GM21367 (cell line): ENCODE data around the gene FAS.
A peak's percentile ranks its signal among the peaks of the same experiment; 100 is the strongest.

Experiments used
- ATAC-seq: cut with Tn5 transposase; IDR thresholded peaks from one replicate; pipeline ENCODE4 v1.9.1; 2021; ENCODE audit not compliant: unreplicated experiment

FAS gene

DNA sequence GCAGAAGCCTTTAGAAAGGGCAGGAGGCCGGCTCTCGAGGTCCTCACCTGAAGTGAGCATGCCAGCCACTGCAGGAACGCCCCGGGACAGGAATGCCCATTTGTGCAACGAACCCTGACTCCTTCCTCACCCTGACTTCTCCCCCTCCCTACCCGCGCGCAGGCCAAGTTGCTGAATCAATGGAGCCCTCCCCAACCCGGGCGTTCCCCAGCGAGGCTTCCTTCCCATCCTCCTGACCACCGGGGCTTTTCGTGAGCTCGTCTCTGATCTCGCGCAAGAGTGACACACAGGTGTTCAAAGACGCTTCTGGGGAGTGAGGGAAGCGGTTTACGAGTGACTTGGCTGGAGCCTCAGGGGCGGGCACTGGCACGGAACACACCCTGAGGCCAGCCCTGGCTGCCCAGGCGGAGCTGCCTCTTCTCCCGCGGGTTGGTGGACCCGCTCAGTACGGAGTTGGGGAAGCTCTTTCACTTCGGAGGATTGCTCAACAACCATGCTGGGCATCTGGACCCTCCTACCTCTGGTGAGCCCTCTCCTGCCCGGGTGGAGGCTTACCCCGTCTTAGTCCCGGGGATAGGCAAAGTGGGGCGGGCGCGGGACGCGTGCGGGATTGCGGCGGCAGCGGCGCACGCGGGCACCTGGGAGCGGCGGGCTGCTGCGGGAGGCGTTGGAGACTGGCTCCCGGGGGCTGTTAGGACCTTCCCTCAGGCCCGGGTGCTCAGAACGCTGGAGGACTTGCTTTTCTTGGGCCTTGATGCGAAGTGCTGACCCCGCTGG, at the start of gene FAS:
Gene FAS (plus strand): TSS at position 415 of the 777 bp plus-strand sequence. CDS start 79 bp downstream, at position 494.
- ATAC-seq, result peak; percentile 46

- ATAC-seq, result no peak
Measured at GRCh38 chr10:88941026-88941425, 49.6 kb upstream of the FAS start.

DNA sequence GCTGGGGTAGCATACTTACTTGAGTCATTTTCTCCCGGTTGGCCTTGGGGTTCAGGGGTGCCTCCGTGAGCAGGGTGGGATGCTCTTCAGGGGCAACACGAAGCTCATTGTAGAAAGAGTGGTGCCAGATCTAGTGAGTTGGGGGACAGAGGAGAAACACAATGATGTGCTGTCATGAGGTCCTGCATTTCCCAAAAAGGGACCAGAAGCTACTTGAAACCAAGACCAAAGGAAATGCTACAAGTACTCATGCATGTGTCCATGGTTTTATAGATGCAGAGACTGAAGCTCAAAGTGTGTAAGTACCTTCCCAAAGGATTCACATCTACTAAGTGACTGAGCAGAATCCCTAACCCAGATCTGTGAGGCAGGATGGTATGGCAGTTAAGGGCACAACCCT, 46.8 kb upstream of the FAS start:
- no peak for ATAC-seq

DNA sequence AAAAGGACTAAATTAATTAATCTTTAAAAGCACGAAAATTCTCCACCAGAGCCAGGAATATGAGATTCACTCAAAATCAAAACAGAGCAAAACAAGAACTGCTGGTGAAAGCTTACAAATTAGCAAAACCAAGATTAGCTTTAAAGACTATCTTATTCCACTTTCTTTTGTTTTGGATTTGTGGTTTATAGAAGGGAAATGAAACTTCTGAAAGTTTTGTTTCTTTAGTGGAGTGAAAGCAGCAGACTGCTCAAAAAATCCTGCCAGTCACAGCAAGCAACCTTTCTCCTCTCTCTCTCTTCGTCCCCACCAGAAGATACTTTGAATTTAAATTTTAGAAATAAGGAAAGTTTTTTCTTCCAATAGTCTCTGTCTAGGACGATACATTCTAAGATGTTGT, 45.8 kb upstream of the FAS start:
- ATAC-seq, result no peak

DNA sequence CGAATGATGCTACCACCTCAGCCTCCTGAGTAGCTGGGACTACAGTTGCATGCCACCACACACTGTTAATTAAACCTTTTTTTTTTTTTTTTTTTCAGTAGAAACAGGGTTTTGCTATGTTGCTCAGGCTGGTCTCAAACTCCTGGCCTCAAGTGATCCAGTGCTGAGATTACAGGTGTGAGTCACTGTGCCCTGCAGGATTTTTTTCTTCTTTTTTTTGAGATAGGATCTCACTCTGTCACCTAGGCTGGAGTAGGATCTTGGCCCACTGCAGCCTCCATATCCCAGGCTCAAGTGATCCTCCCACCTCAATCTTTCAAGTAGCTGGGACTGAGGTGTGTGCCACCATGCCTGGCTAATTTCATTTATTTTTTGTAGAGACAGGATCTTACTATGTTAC, 44.4 kb upstream of the FAS start:
- ATAC-seq, result no peak

GRCh38 chr10:88946965-88947590, 43.5 kb upstream of the FAS start:
- ATAC-seq, result no peak

- no peak for ATAC-seq
Measured at GRCh38 chr10:88949051-88949450, 41.5 kb upstream of the FAS start.

- ATAC-seq, result no peak
Measured at GRCh38 chr10:88949912-88950837, 40.4 kb upstream of the FAS start.

DNA sequence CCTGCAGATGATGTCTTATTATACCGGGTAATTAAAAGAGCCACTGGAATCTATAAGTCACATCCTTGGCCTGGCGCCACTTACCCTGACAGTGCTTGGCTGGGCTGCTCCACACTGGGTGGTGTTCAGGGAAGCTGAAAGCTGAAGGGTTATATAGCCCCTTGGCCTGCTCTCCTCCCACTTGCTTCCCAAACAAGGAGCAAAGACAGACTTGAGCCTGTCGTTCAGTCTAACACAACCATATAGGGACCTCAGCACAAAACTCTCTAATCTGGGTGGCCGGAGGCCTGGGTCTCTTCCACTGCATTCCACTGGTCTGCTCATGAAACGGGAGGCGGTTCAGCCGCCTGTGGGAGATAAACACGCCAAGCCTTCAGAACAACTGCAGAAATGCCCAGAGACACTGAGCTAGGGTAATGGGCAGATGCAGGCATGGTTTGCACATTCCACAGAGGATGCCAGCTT, 37.9 kb upstream of the FAS start, which contains the start of gene ACTA2:
Gene ACTA2 (minus strand): TSS at position 127 of the 465 bp plus-strand sequence. CDS start 3,843 bp downstream, outside the sequence.
- no peak for ATAC-seq

- no peak for ATAC-seq
Measured at GRCh38 chr10:88953662-88954061, 36.9 kb upstream of the FAS start.

DNA sequence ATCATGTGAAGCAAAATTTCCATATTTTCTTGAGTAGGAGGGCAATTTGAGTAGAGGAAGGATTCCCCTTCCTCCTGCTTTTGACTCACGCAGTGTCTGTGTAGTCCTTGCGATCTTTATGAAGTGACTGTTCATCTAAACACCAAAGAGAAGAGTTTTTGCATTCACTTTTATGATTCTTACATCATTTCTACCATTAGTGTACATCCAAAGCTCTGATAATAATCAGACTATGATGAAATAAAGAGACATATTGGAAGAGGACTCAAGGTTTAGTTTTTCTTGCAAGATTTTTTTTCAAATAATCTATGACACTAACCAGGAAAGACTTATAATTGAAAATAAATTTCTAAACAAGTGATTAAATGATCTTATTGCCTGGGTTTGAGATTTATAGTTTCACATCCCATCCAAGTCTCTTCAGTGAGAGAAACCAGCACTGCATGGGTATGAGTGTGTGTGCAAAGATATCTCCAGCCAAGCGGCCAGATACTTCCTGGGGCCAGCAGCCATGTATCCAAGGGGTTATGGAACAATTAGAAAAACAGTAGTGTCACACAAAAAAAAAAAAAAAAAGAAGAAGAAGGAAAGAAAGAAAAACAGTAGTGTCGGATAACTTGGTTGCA, 36.0 kb upstream of the FAS start:
- no peak for ATAC-seq

- no peak for ATAC-seq
Measured at GRCh38 chr10:88957381-88957780, 33.2 kb upstream of the FAS start.

DNA sequence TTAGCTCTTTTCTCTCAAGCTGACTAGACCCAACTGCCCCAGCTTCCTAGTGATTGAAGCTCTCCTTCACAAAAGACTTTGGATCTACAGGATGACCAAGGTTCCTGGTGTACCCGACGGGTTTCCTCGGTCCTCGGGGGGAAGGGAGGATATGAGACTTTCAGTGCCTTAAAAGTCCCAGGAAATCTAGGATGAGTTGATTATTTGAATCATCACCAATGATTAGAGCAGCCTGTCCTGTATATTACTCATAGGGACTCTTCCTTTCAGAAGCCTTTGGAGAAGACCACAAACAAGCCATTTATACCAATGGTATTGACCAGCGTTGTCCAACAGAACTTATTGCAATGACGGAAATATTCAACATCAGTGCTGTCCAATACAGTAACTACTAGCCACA, 31.9 kb upstream of the FAS start:
- ATAC-seq, result no peak

DNA sequence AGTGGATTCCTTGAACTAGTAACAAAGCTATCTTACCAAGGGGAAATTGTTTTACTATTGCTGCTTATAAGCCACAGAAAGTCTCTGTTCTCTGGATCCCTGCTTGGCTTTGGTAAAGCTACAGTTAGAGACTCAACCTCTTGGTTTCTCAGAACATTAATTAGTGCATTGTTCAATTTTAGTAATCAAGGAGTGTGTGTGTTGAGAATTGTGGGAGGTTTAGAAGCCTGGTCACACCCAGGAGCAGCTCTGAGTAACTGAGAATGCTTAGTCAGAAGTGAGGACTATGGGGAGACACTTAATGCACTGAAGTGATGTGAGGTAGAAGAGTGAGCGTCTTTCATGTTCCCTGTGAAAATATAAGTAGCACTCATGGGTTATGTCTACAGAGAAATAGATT, 29.8 kb upstream of the FAS start:
- no peak for ATAC-seq

GRCh38 chr10:88961266-88961665, 29.3 kb upstream of the FAS start:
- ATAC-seq, result no peak

DNA sequence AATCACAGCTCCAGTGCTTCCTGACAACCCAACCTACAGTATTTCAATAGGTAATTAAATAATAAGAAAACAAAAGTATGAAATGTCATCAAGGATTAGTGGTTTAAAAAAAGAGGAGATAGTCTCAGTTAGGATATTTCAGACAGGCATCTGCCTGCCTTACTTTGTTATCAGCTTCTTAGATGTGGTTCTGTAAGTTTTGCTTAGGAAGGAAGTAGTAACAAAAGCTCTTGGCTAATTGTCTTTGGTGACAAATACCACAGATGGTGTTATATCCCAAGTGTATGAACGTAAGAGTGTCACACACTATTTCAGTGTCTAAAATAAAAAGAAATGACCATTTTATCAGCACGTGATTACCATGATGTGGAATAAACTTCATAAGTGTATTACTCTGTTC, 28.3 kb upstream of the FAS start:
- ATAC-seq, result no peak

DNA sequence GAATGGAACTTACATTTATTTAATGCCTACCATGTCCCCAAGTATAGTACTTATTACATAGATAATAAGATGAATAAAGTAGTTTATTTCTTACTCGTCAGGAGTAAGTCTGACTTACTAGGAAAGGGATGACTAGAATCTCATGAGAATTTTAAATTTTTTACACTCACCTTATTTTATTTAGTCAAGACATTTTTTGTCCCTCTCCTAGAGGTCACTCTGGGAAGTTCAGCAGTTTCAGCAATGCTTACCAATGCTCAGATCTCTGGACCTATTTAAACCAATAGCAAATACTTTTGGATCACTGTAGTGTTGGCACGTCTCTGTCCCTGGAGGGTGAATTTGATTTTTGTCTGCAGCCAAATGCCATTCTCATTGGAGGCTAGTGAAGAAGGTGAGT, 27.3 kb upstream of the FAS start:
- no peak for ATAC-seq

- no peak for ATAC-seq
Measured at GRCh38 chr10:88964360-88964759, 26.2 kb upstream of the FAS start.

DNA sequence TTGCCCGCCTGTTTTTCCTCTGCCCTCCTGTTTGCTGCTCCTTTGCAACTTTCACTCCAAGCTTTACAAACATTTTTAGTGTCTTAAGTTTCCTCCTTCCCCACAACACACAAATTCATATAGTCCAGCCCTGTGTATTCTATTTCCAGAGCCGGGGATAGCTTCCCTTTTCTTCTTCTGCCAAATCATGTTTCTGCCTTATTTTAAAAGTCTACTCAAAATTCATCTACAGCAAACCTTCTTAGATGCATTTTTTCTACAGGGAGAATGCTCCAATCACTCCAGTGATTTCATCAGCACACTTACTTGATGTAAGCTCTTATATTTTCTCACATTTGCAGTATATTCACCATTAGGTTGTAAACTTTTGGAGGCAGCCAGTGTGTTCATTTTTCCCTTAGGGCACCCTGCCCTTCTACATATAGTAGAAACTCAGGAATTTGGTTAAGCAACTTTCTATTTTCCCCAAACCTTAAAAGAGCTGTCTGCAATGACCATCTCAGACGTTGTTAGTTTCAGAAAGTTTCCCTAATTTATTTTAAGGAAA, 25.7 kb upstream of the FAS start:
- ATAC-seq, result no peak

- no peak for ATAC-seq
Measured at GRCh38 chr10:88966797-88967196, 23.8 kb upstream of the FAS start.

DNA sequence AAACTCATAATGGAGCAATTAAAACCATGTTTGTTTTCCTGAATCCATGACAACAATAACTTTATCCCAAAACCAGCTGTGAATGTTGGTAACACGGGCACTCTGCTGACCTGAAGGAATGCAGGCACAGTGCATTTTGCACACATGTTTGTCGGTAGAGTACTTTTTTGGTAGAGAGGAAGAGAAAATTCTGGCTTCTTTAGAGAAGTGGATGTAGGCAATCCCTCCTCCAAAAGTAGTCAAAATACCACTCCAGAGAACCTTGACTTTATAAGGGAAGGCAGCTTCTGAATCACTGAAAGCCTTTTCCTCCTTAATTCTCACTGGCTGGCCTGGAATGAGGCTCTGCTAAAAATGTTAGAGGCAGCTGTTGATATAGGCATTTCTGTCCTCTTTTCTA, 22.2 kb upstream of the FAS start:
- no peak for ATAC-seq
